HCT116 (cell line): Measurements from ENCODE around the gene RHOBTB1. TPM values are rescaled to one million over a fixed set of nuclear protein-coding genes. Genes with fewer than 3 reads are reported as not detected.

Source experiments
- ATAC-seq: fragments of 200-7000 bp; cut with Tn5 transposase; 2 replicates; pipeline ENCODE4 v1.9.1; 2020; ENCODE audit warnings: mild to moderate bottlenecking, moderate library complexity
- BruUV-seq: library from RNA; stranded (reverse); fragments of 400-500 nt; replicated peaks from 2 replicates; lab custom pipeline; 2021; lab: Mats Ljungman, UMichigan
- CTCF ChIA-PET: fragments of 300-600 bp; sonication (Branson Sonifier 250); formaldehyde crosslinking; loops from one replicate; lab custom pipeline; 2021; ENCODE audit warnings: antibody characterized with exemption; lab: Charles Lee
- POLR2A ChIA-PET: fragments of 300-600, 350-600 bp; sonication (Branson Sonifier 250); formaldehyde crosslinking; loops from one replicate; lab custom pipeline; 2021; ENCODE audit warnings: antibody characterized with exemption; lab: Charles Lee
- RAD21 ChIA-PET, 2 experiments: fragments of 300-600 bp; sonication (Branson Sonifier 250); formaldehyde crosslinking; loops; one replicate each; lab custom pipeline; 2023; ENCODE audit warnings: low total read pairs in 2 of 2; ENCODE audit not compliant: uncharacterized antibody in 2 of 2, unreplicated experiment in 2 of 2, low non-redundant PET in 1 of 2; lab: Charles Lee
- DNase-seq: peaks from one replicate; pipeline ENCODE4 v3.0.0-alpha.2; 2010; ENCODE audit warnings: low read depth, low spot score
- H2AFZ ChIP-seq: fragments of 200-600 bp; shearing (Covaris generic), sonication (generic); 2 replicates; pipeline ENCODE4 v1.6.1; 2017; ENCODE audit warnings: low read depth, mixed run types, mixed read lengths, antibody characterized with exemption, low read length; ENCODE audit not compliant: poor library complexity, severe bottlenecking
- H3K27ac ChIP-seq: 2 replicates; pipeline ENCODE4 v1.5.1; 2012; ENCODE audit warnings: low read depth, low read length
- H3K27me3 ChIP-seq: fragments of 200-600 bp; sonication (generic); 2 replicates; pipeline ENCODE4 v1.6.1; 2016; ENCODE audit warnings: mixed run types, low read length, mixed read lengths; ENCODE audit not compliant: insufficient read depth
- H3K36me3 ChIP-seq, 2 experiments: fragments of 200-500 bp in 1 of 2; fragments of 200-600 bp in 1 of 2; sonication (Bioruptor generic) in 1 of 2; sonication (generic) in 1 of 2; 2 replicates each; pipeline versions ENCODE4 v1.5.1 to v1.6.1; 2014 to 2016; ENCODE audit warnings: low read length in 2 of 2, inconsistent platforms in 1 of 2, mixed read lengths in 1 of 2, mixed run types in 1 of 2; ENCODE audit not compliant: insufficient read depth in 2 of 2, control insufficient read depth in 1 of 2
- H3K4me1 ChIP-seq, 2 experiments: fragments of 200-600 bp in 1 of 2; sonication (generic) in 1 of 2; 2 replicates each; pipeline versions ENCODE4 v1.5.1 to v1.6.1; 2012 to 2017; ENCODE audit warnings: low read length in 2 of 2, inconsistent platforms in 1 of 2, mild to moderate bottlenecking in 1 of 2, mixed read lengths in 1 of 2, mixed run types in 1 of 2, moderate library complexity in 1 of 2; ENCODE audit not compliant: insufficient read depth in 2 of 2, control insufficient read depth in 1 of 2
- H3K4me2 ChIP-seq: fragments of 200-600 bp; sonication (generic); 2 replicates; pipeline ENCODE4 v1.6.1; 2017; ENCODE audit warnings: mixed run types, low read length, mixed read lengths
- H3K4me3 ChIP-seq, 2 experiments: fragments of 200-600 bp in 1 of 2; sonication (generic) in 1 of 2; replicated peaks in 1 of 2; 2 replicates each; pipeline ENCODE4 v1.5.1; 2011 to 2016; ENCODE audit warnings: low read length in 2 of 2, control low read depth in 1 of 2, low read depth in 1 of 2, mild to moderate bottlenecking in 1 of 2, mixed read lengths in 1 of 2, mixed run types in 1 of 2
- H3K79me2 ChIP-seq: fragments of 200-600 bp; sonication (generic); 2 replicates; pipeline ENCODE4 v1.6.1; 2017; ENCODE audit warnings: mild to moderate bottlenecking, mixed run types, low read length, moderate library complexity, mixed read lengths; ENCODE audit not compliant: insufficient read depth
- H3K9ac ChIP-seq: fragments of 200-600 bp; sonication (generic); 2 replicates; pipeline ENCODE4 v1.6.1; 2016; ENCODE audit warnings: low read length, mixed read lengths
- H3K9me2 ChIP-seq: fragments of 200-600 bp; sonication (generic), shearing (Covaris generic); 2 replicates; pipeline ENCODE4 v1.6.1; 2017; ENCODE audit warnings: mixed run types, mild to moderate bottlenecking, moderate library complexity; ENCODE audit not compliant: insufficient read depth
- H3K9me3 ChIP-seq, 2 experiments: fragments of 200-500 bp in 1 of 2; fragments of 200-600 bp in 1 of 2; sonication (Bioruptor generic) in 1 of 2; sonication (generic) in 1 of 2; 2 replicates each; pipeline ENCODE4 v1.6.1; 2014 to 2017; ENCODE audit warnings: low read length in 2 of 2, mixed read lengths in 2 of 2, inconsistent platforms in 1 of 2, low read depth in 1 of 2, mild to moderate bottlenecking in 1 of 2, mixed run types in 1 of 2, moderate library complexity in 1 of 2; ENCODE audit not compliant: control insufficient read depth in 1 of 2, insufficient read depth in 1 of 2
- H4K20me1 ChIP-seq: fragments of 200-600 bp; sonication (generic), shearing (Covaris generic); 2 replicates; pipeline ENCODE4 v1.6.1; 2017; ENCODE audit warnings: mixed run types, mild to moderate bottlenecking, moderate library complexity; ENCODE audit not compliant: insufficient read depth
- ATF3 ChIP-seq: IDR thresholded peaks from 2 replicates; pipeline ENCODE4 v1.6.1; 2012
- CBX3 ChIP-seq: IDR thresholded peaks from 2 replicates; pipeline ENCODE4 v1.6.1; 2012; ENCODE audit warnings: low read depth
- CEBPB ChIP-seq: IDR thresholded peaks from 2 replicates; pipeline ENCODE4 v1.6.1; 2012; ENCODE audit warnings: low read depth
- EGR1 ChIP-seq: IDR thresholded peaks from 2 replicates; pipeline ENCODE4 v1.6.1; 2012; ENCODE audit warnings: low read depth
- ELF1 ChIP-seq: IDR thresholded peaks from 2 replicates; pipeline ENCODE4 v1.6.1; 2012; ENCODE audit warnings: low read depth, borderline replicate concordance
- EZH2phosphoT487 ChIP-seq: fragments of 200-600 bp; IDR thresholded peaks from 2 replicates; pipeline ENCODE4 v1.6.1; 2018; ENCODE audit warnings: antibody characterized with exemption, borderline replicate concordance
- FOSL1 ChIP-seq: IDR thresholded peaks from 2 replicates; pipeline ENCODE4 v1.6.1; 2012; ENCODE audit warnings: low read depth
- JUND ChIP-seq: IDR thresholded peaks from 2 replicates; pipeline ENCODE4 v1.6.1; 2012
- POLR2AphosphoS5 ChIP-seq: IDR thresholded peaks from 2 replicates; pipeline ENCODE4 v1.6.1; 2011; ENCODE audit warnings: mild to moderate bottlenecking, low read depth, low read length, moderate library complexity
- RAD21 ChIP-seq: IDR thresholded peaks from 2 replicates; pipeline ENCODE4 v1.6.1; 2012; ENCODE audit warnings: low read depth, mild to moderate bottlenecking
- REST ChIP-seq: IDR thresholded peaks from 2 replicates; pipeline ENCODE4 v1.6.1; 2012; ENCODE audit warnings: low read depth
- SP1 ChIP-seq: IDR thresholded peaks from 2 replicates; pipeline ENCODE4 v1.6.1; 2012; ENCODE audit warnings: low read depth
- SRF ChIP-seq: IDR thresholded peaks from 2 replicates; pipeline ENCODE4 v1.6.1; 2012; ENCODE audit warnings: low read depth
- TCF7L2 ChIP-seq: IDR thresholded peaks from 2 replicates; pipeline ENCODE4 v1.7.0; 2011; ENCODE audit warnings: borderline replicate concordance, inconsistent platforms; ENCODE audit not compliant: insufficient read depth, insufficient read length; ENCODE audit errors: extremely low read depth
- YY1 ChIP-seq: IDR thresholded peaks from 2 replicates; pipeline ENCODE4 v1.6.1; 2011; ENCODE audit warnings: low read length, low read depth, moderate library complexity, mild to moderate bottlenecking; ENCODE audit not compliant: insufficient replicate concordance; ENCODE audit errors: extremely low read depth
- ZBTB33 ChIP-seq: IDR thresholded peaks from 2 replicates; pipeline ENCODE4 v1.6.1; 2011; ENCODE audit warnings: mild to moderate bottlenecking, low read length, moderate library complexity; ENCODE audit not compliant: insufficient replicate concordance; ENCODE audit errors: extremely low read depth
- ZFX ChIP-seq: fragments of 450-650 bp; IDR thresholded peaks from 2 replicates; pipeline ENCODE4 v1.6.1; 2017
- intact Hi-C: fragments of 100-400 bp; cut with micrococcal nuclease; formaldehyde crosslinking; loops from 2 replicates; pipeline ENCODE4 v1.10.0; 2022
- total RNA-seq: library from RNA; stranded (reverse); gene quantifications from one replicate; pipeline ENCODE4 v1.2.1, GENCODE V29; 2021; ENCODE audit not compliant: unreplicated experiment
- TF ChIP-seq, protein P1 (sequence below), 3 experiments: fragments of 200-600 bp in 1 of 3; sonication (generic) in 1 of 3; IDR thresholded peaks in 2 of 3; conservative IDR thresholded peaks in 1 of 3; 2 replicates each; pipeline ENCODE4 v1.5.1; 2012 to 2017; ENCODE audit warnings: low read depth in 2 of 3, low read length in 2 of 3, antibody characterized with exemption in 1 of 3, borderline replicate concordance in 1 of 3, control low read depth in 1 of 3, mild to moderate bottlenecking in 1 of 3, mixed read lengths in 1 of 3, mixed run types in 1 of 3, moderate library complexity in 1 of 3; ENCODE audit not compliant: insufficient read depth in 1 of 3

The RHOBTB1 gene
- total RNA-seq, 1 experiment from 2014 or later, result 1.6 TPM

GRCh38 chr10:60960031-60960430 is 16.0 kb upstream of the RHOBTB1 start:
- Histone ChIP-seq H3K9me2 (no peaks in the 10 kb centered on the region), H3K27me3 (no peaks in the 10 kb centered on the region), H3K9me3 (no peaks in the 10 kb centered on the region), H3K4me2 (no peak overlapping the region), H2AFZ (no peak overlapping the region), H3K79me2 (no peaks in the 10 kb centered on the region), H3K9ac (no peak overlapping the region), H3K36me3 (no peaks in the 10 kb centered on the region), H3K4me1 (peaks cover 0 to 21% of the 10 kb centered on the region in 2 experiments; a peak in 3 of 4 replicates), H4K20me1 (no peaks in the 10 kb centered on the region), H3K27ac (no peak overlapping the region)
- no TSS peak for BruUV-seq
- POLR2A ChIA-PET, result interaction anchor here (0.6 kb wide), 1 partner anchor 1459 kb away, joined by 3 read pairs; no protein-coding TSS in a partner anchor
- DNase-seq (no peak), ATAC-seq (no peak)
- RAD21 ChIA-PET, result no interaction called here
- intact Hi-C loops, result loop anchor here (10.0 kb wide), 1 partner anchor 525 kb away; no protein-coding TSS in a partner anchor
- CTCF ChIA-PET, result no interaction called here
- TF ChIP-seq, protein P1, sequence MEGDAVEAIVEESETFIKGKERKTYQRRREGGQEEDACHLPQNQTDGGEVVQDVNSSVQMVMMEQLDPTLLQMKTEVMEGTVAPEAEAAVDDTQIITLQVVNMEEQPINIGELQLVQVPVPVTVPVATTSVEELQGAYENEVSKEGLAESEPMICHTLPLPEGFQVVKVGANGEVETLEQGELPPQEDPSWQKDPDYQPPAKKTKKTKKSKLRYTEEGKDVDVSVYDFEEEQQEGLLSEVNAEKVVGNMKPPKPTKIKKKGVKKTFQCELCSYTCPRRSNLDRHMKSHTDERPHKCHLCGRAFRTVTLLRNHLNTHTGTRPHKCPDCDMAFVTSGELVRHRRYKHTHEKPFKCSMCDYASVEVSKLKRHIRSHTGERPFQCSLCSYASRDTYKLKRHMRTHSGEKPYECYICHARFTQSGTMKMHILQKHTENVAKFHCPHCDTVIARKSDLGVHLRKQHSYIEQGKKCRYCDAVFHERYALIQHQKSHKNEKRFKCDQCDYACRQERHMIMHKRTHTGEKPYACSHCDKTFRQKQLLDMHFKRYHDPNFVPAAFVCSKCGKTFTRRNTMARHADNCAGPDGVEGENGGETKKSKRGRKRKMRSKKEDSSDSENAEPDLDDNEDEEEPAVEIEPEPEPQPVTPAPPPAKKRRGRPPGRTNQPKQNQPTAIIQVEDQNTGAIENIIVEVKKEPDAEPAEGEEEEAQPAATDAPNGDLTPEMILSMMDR (IDR thresholded peaks at IDR 0.05 in 2 of 3, conservative IDR thresholded peaks at IDR 0.05 in 1 of 3; ENCODE audit: borderline replicate concordance in 1 of 3, insufficient read depth in 1 of 3, low read depth in 2 of 3, low read length in 2 of 3), result no peak
- TF ChIP-seq EZH2phosphoT487 (no peak), FOSL1 (no peak), RAD21 (no peak), ATF3 (no peak), EGR1 (no peak), ELF1 (no peak), ZFX (no peak), JUND (no peak), ZBTB33 (no peak), SRF (no peak), CBX3 (no peak), REST (no peak), SP1 (no peak), YY1 (no peak), POLR2AphosphoS5 (no peak), CEBPB (no peak), TCF7L2 (no peak)
- TF ChIP-seq, all 23 proteins: peak for 0
- no peak overlapping the region for H3K4me3 ChIP-seq
